GM19023 (cell line): ENCODE measurements around the gene TAOK2.
"Not testable (repeated sequence)": the region's sequence is repeated elsewhere in the genome, so short reads cannot be mapped to it uniquely, and the experiment has no call there.

ENCODE experiments used
- ATAC-seq: cut with Tn5 transposase; IDR thresholded peaks from one replicate; pipeline ENCODE4 v1.9.1; 2021; ENCODE audit warnings: mild to moderate bottlenecking, moderate library complexity; ENCODE audit not compliant: unreplicated experiment

Gene TAOK2

DNA sequence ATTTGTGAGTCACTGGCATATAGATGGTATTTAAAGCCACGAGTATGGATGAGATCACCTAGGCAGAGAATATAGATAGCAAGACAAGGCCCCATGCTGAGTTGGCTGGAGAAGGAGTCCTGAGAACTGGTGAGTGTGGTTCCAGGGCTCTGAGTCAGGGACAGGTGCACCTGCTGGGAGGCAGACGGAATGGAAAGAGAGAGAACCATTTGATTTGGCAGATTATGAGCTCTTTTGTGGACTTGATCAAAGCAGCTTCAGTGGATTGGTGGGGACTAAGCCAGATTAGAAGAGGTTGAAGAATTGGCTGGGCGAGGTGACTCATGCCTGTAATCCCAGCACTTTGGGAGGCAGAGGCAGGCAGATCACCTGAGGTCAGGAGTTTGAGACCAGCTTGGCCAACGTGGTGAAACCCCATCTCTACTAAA is 45.1 kb downstream of the TAOK2 start:
- ATAC-seq, result no peak

- ATAC-seq, result no peak
Measured at GRCh38 chr16:30022887-30023286, 49.2 kb downstream of the TAOK2 start, which contains the start of gene C16orf92. Gene C16orf92, plus strand, starts transcription at chr16:30023198. Its CDS starts 143 bp downstream, at chr16:30023341.

DNA sequence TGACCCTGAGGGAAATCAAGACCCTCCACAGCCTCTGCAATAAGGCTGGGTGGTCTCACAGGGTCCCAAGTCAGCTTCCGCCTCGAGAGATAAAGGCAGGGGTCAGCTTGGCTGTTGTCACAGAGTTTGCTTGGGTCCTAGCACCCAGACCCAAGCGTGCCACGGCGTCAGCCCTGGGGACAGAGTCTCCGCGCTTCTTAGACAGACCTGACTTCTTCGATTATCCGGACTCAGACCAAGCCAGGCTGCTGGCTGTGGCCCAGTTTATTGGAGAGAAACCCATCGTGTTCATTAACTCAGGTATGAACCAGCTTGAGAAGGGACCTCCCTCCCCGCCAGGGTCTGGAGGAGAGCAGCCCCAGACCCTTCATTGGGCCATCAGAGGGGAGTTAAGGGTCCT is 49.9 kb downstream of the TAOK2 start:
- no peak for ATAC-seq

DNA sequence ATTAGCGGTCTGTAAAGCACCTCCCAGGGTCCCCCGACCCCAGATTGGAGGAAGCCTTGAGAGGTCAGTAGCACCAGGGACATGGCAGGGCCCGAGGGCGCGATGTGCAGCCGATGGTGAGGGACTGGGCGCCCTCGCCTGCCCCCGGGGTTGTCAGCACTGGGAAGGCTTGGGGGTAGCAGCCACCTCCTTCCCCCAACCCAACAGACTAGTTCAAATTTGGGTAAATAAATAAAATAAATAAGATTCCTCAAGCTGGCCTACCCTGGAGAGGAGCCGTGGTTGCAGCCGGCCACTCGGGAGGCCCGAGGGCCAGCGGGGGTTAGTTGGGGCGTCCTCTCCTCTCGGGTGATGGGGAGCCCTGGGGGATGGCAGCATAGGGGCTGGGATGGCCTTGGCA is 50.8 kb downstream of the TAOK2 start:
- no peak for ATAC-seq

DNA sequence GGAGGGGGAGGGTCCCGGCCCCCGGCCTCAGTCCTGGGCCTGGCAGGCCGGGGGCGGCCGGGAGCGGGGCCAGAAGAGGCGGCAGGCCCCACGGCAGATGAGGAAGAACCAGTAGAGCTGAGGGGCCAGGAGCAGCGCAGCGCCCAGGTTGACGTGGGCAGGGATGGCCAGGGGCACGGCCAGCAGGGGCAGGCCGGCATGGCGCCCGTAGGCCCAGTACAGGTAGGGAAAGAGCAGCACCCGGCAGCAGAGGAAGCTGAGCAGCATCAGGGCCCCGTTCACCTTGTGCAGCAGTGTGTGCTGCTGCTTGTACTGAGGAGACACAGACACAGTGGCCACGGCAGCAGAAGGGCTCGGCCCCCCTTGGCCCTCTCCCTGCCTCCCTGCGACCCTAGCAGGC is 51.5 kb downstream of the TAOK2 start:
- ATAC-seq, result no peak

- no peak for ATAC-seq
Measured at GRCh38 chr16:30025574-30025973, 51.9 kb downstream of the TAOK2 start.

- ATAC-seq, result no peak
Measured at GRCh38 chr16:30026449-30026848, 52.8 kb downstream of the TAOK2 start.

- ATAC-seq, result no peak
Measured at GRCh38 chr16:30027588-30028437, 54.1 kb downstream of the TAOK2 start.

GRCh38 chr16:30028438-30029076 is 54.9 kb downstream of the TAOK2 start:
- ATAC-seq, result no peak

DNA sequence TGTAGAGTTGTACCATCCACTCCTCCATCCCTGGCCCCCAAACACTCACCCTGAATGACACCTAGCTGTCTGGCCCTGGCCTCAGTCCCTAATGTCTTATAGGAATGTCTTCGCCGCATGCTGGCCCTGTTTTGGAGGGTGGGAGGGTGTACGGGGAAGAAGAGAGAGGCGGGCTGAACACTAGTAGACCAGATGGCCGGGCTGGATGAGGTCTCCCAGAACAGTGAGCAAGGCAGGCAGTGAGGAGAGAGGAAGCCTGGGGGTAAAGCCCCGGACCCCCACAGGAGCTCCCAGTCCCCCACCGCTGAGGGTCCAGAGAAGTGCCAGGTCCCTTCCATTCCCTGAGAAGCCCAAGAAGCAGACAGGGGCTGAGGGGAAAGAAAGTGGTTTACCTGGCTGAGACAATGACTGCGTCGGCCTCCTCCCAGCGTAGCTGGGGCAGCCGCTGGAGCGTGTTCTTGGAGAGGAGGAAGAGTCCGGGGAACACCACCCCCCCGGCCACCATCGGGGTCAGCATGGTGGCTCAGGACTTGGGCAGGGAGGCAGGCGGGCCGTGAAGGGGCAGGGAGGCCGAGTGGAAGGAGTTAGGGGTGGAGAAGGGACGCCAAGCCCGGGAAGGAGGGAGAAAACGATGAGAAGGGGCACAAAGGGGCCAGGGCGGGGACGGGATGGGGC is 56.5 kb downstream of the TAOK2 start:
- ATAC-seq, result no peak

DNA sequence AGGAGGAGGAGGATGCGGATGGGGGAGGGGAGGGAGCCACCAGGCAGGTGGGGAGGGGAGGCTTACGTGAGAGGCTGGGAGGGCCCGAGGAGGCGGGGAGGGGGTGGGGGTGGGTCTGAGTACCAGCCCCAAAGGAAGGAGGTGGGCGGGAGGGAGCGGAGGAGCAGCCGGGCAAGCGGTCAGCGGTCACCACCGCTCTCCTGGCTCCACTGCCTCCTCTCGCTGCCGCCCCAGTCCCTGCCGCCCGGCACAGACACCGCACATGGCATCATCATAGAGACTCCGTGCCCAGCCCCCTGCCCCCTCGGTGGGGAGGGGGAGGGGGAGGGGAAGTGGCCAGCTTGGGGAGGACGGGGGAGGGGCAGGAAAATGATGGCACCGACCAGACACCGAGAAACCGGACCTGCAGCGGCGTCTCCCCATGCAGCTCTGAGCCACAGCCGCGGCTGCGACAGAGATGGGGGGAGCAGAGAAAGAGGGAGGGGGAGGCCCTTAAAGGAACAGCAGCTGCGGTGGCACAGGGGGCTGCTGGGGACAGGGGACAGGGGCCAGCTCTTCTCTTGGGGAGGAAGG is 57.3 kb downstream of the TAOK2 start, which contains the start of gene TLCD3B:
Gene TLCD3B, minus strand, starts transcription at position 431 of the 573 bp plus-strand sequence. CDS start 744 bp downstream, outside the sequence.
- ATAC-seq, result no peak

DNA sequence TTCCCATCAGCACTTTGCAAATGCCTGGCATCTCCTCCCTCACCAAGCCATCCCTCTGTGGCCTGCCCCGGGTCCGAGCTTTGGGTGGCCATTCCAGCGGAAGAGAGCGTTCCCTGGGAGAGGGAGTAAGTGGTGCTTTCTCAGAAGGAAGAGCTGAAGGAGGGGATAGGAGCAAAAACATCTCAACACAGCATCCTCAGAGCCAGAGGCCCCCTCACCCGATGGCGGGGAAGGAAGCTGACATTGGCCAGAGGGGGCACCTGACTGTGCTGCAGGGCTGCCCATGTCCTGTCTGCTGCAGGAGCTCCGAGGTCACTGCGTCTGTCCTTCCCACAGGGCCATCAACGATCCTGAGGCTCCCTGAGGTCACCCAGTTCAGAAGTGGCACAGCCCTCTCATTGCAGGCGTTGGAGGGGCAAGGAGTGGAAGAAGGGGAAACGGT is 57.8 kb downstream of the TAOK2 start:
- no peak for ATAC-seq

- ATAC-seq, result no peak
Measured at GRCh38 chr16:30032083-30032819, 58.6 kb downstream of the TAOK2 start.

GRCh38 chr16:30033270-30033669 is 59.6 kb downstream of the TAOK2 start:
- no peak for ATAC-seq

DNA sequence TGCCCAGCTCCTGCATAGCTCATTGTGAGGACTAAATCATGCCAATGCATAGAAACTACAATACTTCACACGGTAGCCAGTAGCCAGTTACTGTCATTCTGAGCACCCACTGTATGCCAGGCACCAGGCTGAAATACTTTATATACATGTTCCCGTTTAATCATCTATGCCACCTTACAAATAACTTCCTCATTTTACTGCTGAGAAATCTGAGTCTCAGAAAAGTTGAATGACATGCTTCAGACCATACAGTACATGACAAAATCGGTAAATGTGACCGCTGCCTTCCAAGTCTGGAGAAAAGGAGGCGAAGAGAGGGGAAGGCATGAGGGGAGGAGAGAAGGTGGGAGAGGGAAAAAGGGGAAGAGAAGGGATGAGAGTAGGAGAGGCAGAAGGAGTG is 66.6 kb downstream of the TAOK2 start:
- ATAC-seq, result no peak

- not testable (repeated sequence) for ATAC-seq
Measured at GRCh38 chr16:30040690-30041089, 67.0 kb downstream of the TAOK2 start.

DNA sequence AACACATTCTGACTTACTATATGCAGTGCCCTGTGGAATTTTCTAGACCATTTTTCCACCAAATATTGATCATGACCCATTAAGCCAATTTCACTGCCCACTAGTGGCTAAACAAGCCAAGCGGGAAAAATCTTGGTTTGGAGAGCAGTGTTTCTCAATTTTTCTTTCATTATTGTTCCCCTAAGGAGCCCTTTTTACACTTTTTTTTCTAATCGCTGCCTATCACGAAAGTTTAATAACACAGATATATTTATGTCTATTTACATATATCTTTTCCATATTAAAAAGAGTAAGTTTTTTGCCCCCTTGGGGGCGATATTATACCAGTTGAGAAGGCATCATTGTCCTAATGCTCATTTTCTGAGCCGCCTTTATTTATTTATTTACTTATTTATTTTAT is 68.2 kb downstream of the TAOK2 start:
- ATAC-seq, result no peak
